Gastrocnemius medialis (tissue), 4 donors: ENCODE data around the gene ALDH2. TPM values are rescaled to one million over a fixed set of nuclear protein-coding genes. Genes with fewer than 3 reads are reported as not detected.

Experiments
- ATAC-seq, 2 donors: fragments of 150-250 bp; one replicate each; pipeline ENCODE4 v1.9.1; 2016
- DNase-seq, 2 donors: peaks; one replicate each; pipeline ENCODE4 v3.0.0-alpha.2; 2019
- H3K27ac ChIP-seq, 4 donors: fragments of 200-600 bp; sonication (generic); 1 replicate in 1 of 4; 2 replicates in 3 of 4; pipeline ENCODE4 v1.5.1; 2016 to 2018; ENCODE audit warnings: mild to moderate bottlenecking in 2 of 4, moderate library complexity in 1 of 4
- H3K27me3 ChIP-seq, 3 donors: fragments of 200-600 bp; sonication (generic) in 2 of 3; 1 replicate in 1 of 3; 2 replicates in 2 of 3; pipeline versions ENCODE4 v1.5.1 to v1.6.0; 2016 to 2019; ENCODE audit warnings: mild to moderate bottlenecking in 1 of 3, moderate library complexity in 1 of 3
- H3K36me3 ChIP-seq, 2 donors: fragments of 200-600 bp; sonication (generic) in 1 of 2; one replicate each; pipeline ENCODE4 v1.5.1; 2017 to 2018
- H3K4me1 ChIP-seq, 2 donors: fragments of 200-600 bp; sonication (generic) in 1 of 2; one replicate each; pipeline ENCODE4 v1.5.1; 2016 to 2017; ENCODE audit warnings: mild to moderate bottlenecking in 2 of 2
- H3K4me3 ChIP-seq, 4 donors: fragments of 200-600 bp; sonication (generic) in 3 of 4; 1 replicate in 1 of 4; 2 replicates in 3 of 4; pipeline ENCODE4 v1.5.1; 2016 to 2019; ENCODE audit warnings: mild to moderate bottlenecking in 2 of 4
- H3K9me3 ChIP-seq, 3 donors: fragments of 200-600 bp; sonication (generic) in 2 of 3; 1 replicate in 1 of 3; 2 replicates in 2 of 3; pipeline ENCODE4 v1.5.1; 2016 to 2019
- POLR2A ChIP-seq, 2 donors: fragments of 450-650 bp; IDR thresholded peaks; one replicate each; pipeline ENCODE4 v1.6.1; 2017; ENCODE audit warnings: antibody characterized with exemption in 2 of 2, mild to moderate bottlenecking in 2 of 2, moderate library complexity in 2 of 2
- in situ Hi-C, 4 donors: fragments of 200-750 bp; cut with MboI; loops; one replicate each; pipeline versions ENCODE4 v1.15.0 to v1.8.0; 2017; ENCODE audit warnings: low sequenced_read_pairs in 4 of 4
- intact Hi-C: fragments of 100-400 bp; cut with DNase I; formaldehyde crosslinking; loops from one replicate; pipeline ENCODE4 v1.15.1; 2023; ENCODE audit warnings: low total_unique reads
- total RNA-seq, 4 donors: library from RNA; depleted of rRNA; stranded (reverse); fragments of >200 nt; gene quantifications; one replicate each; pipeline versions ENCODE4 v1.1.0 to v1.2.3, GENCODE V29; 2016
- TF ChIP-seq, protein P1 (sequence below), 5 experiments: fragments of 450-650 bp in 3 of 5; fragments of 200-600 bp in 2 of 5; sonication (generic) in 2 of 5; IDR thresholded peaks in 4 of 5; conservative IDR thresholded peaks in 1 of 5; 1 replicate in 4 of 5; 2 replicates in 1 of 5; pipeline ENCODE4 v1.5.1; 2016 to 2019; ENCODE audit warnings: antibody characterized with exemption in 5 of 5, mild to moderate bottlenecking in 3 of 5, moderate library complexity in 3 of 5

ALDH2 gene
- total RNA-seq, 4 donors from 2014 or later = 70.9 to 156 (median 89.9) TPM

DNA sequence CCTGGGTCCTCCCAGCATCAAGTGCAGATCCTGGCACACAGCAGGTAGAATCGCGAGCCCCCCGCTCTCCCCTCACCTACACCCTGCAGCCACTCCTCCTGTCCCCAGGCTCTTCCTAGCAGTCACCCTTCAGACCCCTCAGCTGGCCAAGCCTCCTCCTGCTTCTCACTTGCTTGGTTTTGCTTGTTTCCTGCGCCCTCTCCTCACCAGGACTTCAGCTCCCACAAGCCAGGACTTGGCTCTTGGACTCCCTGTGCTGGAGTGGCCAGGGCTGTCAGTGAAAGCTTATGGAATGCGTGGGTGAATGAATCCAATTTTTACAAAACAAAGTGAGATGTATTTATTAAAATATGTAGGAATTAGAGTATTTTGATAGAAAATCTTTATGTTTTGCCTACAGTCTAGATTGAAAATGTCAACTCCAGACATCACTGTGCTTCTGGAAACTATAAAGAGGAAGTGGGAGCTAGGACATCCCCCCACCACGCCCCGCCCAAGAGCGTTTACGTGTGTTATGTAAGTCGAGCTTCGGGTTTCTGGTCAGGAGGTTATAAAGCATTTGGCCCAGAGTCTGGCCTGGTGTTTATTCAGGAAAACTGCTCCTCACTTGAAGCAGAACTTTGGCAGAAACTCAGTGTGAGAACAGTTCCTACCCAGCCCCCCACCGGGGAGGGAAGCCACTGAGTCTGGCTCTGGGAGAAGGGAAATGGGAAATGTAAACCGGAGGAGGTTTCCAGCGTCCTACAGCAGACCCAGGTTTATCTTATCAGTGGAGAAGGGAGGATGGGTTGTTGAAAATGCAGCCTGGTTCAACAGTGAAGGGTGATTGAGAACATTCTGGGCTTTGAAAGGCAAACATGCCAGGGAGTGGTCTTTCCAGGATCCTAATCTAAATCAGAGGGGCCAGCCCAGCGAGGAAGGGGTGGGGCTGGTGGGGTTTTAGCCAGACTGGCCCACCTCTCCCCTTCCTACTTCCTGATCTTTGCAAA, 8.8 kb downstream of the ALDH2 start:
- in situ Hi-C loops = no loop called here
- Histone ChIP-seq H3K27ac (peak overlapping the region; percentile 83 to 85 (median 84)), H3K36me3 (no peaks in the 10 kb centered on the region), H3K4me1 (peaks cover 44 to 53% of the 10 kb centered on the region in 2 donors), H3K4me3 (peak overlapping the region; percentile 6 to 29 (median 16)), H3K27me3 (no peaks in the 10 kb centered on the region), H3K9me3 (no peaks in the 10 kb centered on the region)
- ATAC-seq = peak; percentile 67 to 79
- intact Hi-C loops = no loop called here
- peak; percentile 78 to 80 for DNase-seq
- TF ChIP-seq, protein P1, sequence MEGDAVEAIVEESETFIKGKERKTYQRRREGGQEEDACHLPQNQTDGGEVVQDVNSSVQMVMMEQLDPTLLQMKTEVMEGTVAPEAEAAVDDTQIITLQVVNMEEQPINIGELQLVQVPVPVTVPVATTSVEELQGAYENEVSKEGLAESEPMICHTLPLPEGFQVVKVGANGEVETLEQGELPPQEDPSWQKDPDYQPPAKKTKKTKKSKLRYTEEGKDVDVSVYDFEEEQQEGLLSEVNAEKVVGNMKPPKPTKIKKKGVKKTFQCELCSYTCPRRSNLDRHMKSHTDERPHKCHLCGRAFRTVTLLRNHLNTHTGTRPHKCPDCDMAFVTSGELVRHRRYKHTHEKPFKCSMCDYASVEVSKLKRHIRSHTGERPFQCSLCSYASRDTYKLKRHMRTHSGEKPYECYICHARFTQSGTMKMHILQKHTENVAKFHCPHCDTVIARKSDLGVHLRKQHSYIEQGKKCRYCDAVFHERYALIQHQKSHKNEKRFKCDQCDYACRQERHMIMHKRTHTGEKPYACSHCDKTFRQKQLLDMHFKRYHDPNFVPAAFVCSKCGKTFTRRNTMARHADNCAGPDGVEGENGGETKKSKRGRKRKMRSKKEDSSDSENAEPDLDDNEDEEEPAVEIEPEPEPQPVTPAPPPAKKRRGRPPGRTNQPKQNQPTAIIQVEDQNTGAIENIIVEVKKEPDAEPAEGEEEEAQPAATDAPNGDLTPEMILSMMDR (IDR thresholded peaks at IDR 0.05 in 4 of 5, conservative IDR thresholded peaks at IDR 0.05 in 1 of 5) = no peak
- peak in 1 of 2 donors; percentile 49 for TF ChIP-seq POLR2A (IDR thresholded peaks at IDR 0.05)

DNA sequence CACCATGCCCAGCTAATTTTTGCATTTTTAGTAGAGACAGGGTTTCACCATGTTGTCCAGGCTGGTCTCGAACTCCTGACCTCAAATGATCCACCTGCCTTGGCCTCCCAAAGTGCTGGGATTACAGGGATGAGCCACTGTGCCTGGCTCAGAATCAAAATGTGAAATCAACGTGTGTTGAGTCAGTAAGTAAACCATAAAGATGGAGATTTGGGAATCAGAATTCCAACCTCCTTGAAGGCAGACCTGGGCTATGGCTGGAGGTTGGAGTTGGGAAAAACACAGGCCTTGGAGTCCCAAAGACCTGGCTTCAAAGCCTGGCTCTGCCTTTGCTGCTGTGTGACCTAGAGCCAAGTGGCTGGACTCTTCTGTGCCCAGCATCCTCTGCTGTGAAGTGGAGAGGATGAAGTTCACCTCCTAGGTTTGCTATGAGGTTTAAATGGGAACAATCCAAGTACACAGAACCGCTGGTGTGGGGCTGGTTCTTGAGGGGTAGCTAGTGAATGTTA, 10.2 kb downstream of the ALDH2 start:
- Histone ChIP-seq H3K27ac (peak overlapping the region; percentile 3 to 85 (median 84)), H3K9me3 (no peaks in the 10 kb centered on the region), H3K4me1 (peaks cover 44 to 53% of the 10 kb centered on the region in 2 donors), H3K36me3 (no peaks in the 10 kb centered on the region), H3K27me3 (no peaks in the 10 kb centered on the region), H3K4me3 (no peak overlapping the region)
- DNase-seq = no peak
- TF ChIP-seq, protein P1 (IDR thresholded peaks at IDR 0.05 in 4 of 5, conservative IDR thresholded peaks at IDR 0.05 in 1 of 5) = no peak
- TF ChIP-seq POLR2A (IDR thresholded peaks at IDR 0.05) = no peak
- in situ Hi-C loops (no loop called here), intact Hi-C loops (no loop called here)
- no peak for ATAC-seq

DNA sequence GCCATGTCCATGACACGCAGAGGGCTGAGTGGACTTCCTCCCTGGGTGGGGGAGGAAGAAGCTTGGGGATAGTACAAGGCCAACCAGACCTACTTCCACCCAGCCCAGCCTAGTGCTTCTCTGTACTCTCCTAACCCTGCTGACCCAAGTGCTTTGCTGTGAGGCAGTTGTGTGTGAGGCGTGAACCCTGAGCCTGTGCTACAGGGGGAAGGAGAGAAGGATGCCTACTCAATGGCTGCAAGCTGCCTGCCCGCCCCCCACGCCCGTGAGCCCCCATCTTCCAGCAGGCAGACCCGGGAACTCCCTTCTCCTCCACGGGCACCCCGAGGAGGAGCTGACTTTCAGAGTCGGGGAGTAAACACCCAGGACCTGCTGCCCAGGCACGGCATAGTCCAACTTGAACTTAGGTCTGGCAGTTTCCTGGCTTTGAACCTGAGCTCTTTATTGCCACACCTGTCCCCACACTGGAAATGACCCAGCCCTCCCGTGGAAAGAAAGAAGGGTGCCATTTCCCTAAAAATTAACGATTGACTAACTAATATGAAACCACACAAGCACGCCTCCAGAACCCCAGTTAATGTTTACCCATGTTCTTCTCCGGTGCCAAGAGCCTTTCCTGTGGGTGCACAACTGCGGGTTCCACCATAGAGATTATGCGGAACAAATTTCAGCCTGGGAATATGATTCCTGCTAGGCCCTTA, 10.8 kb downstream of the ALDH2 start:
- ATAC-seq (no peak), DNase-seq (no peak)
- Histone ChIP-seq H3K27ac (peak overlapping the region; percentile 3 to 85 (median 84)), H3K36me3 (no peaks in the 10 kb centered on the region), H3K9me3 (no peaks in the 10 kb centered on the region), H3K4me1 (peaks cover 44 to 53% of the 10 kb centered on the region in 2 donors), H3K27me3 (no peaks in the 10 kb centered on the region), H3K4me3 (no peak overlapping the region)
- in situ Hi-C loops (no loop called here), intact Hi-C loops (no loop called here)
- TF ChIP-seq POLR2A (IDR thresholded peaks at IDR 0.05) = no peak
- TF ChIP-seq, protein P1 (IDR thresholded peaks at IDR 0.05 in 4 of 5, conservative IDR thresholded peaks at IDR 0.05 in 1 of 5) = no peak

DNA sequence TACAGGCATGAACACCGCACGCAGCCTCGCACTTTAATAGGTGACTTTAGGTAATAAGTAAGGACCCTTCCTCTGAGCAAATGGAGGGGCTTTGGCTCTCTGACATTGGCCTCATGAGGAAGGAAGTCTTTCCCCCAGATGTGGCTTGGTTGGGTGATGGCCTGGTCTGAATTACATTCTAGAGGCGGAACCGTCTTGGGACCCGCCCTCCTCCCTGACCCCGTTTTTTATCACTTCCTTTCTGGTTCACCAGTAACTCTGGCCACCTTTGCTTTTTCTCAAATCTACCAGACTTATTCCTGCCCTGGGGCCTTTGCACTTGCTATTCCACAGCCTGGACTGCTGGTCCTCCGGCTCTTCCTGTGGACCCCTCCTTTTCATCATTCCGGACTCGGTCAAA, 13.4 kb downstream of the ALDH2 start:
- peaks cover 0 to 25% of the 10 kb centered on the region in 2 donors for H3K36me3 ChIP-seq
- H3K4me1 ChIP-seq = peaks cover 25 to 26% of the 10 kb centered on the region in 2 donors
- H3K4me3 ChIP-seq = no peak overlapping the region
- TF ChIP-seq, protein P1 (IDR thresholded peaks at IDR 0.05 in 4 of 5, conservative IDR thresholded peaks at IDR 0.05 in 1 of 5) = no peak
- TF ChIP-seq POLR2A (IDR thresholded peaks at IDR 0.05) = no peak
- intact Hi-C loops (no loop called here), in situ Hi-C loops (no loop called here)
- no peak overlapping the region for H3K27ac ChIP-seq
- DNase-seq (no peak), ATAC-seq (no peak)
- H3K27me3 ChIP-seq = no peaks in the 10 kb centered on the region
- no peaks in the 10 kb centered on the region for H3K9me3 ChIP-seq
